ENCODE data around the gene ABCF1. TPM values are rescaled to one million over a fixed set of nuclear protein-coding genes. Genes with fewer than 3 reads are reported as not detected.
"Not testable (repeated sequence)": the region's sequence is repeated elsewhere in the genome, so short reads cannot be mapped to it uniquely, and the experiment has no call there.

ABCF1 gene
- total RNA-seq, result 102 and 112 TPM in 2 replicates

- Mint-ChIP-seq H3K27me3 (ENCODE audit: low read depth) (no peaks in the 10 kb centered on the region), H3K9me3 (no peaks in the 10 kb centered on the region), H3K36me3 (ENCODE audit: low read depth) (peaks cover 32% of the 10 kb centered on the region), H3K27ac (peak within 1 kb of the TSS; percentile 92), H3K4me3 (ENCODE audit: low read depth) (peak within 1 kb of the TSS; percentile 91), H3K4me1 (ENCODE audit: low read depth) (peaks cover 56% of the 10 kb centered on the region)
- peak; percentile 99 for DNase-seq (ENCODE audit: low spot score)
- intact Hi-C loops (cut with micrococcal nuclease), result loop anchor here (1.0 to 10.0 kb wide), 4 partner anchors 15 to 246 kb away; partner anchors contain the start of genes GNL1, MDC1, MRPS18B and PPP1R10
Measured at GRCh38 chr6:30571075-30571761, at the start of gene ABCF1. ABCF1 (plus strand) TSS chr6:30571442; CDS start chr6:30571488, 46 bp downstream.

GRCh38 chr6:30521952-30522351 is 49.3 kb upstream of the ABCF1 start:
- intact Hi-C loops (cut with micrococcal nuclease); DNase-seq (ENCODE audit: low spot score); H3K27me3 Mint-ChIP-seq (ENCODE audit: low read depth): not testable (repeated sequence)
- Mint-ChIP-seq H3K4me1 (ENCODE audit: low read depth) (peaks cover 52% of the 10 kb centered on the region), H3K36me3 (ENCODE audit: low read depth) (peaks cover 58% of the 10 kb centered on the region), H3K4me3 (ENCODE audit: low read depth) (peak overlapping the region; percentile 0), H3K9me3 (peaks cover 37% of the 10 kb centered on the region), H3K27ac (peak overlapping the region; percentile 64)

GRCh38 chr6:30526444-30526843 is 44.8 kb upstream of the ABCF1 start:
- peaks cover 27% of the 10 kb centered on the region for H3K9me3 Mint-ChIP-seq
- not testable (repeated sequence) for H3K4me3 Mint-ChIP-seq (ENCODE audit: low read depth); H3K27ac Mint-ChIP-seq; DNase-seq (ENCODE audit: low spot score); H3K27me3 Mint-ChIP-seq (ENCODE audit: low read depth)
- H3K36me3 Mint-ChIP-seq (ENCODE audit: low read depth), result peaks cover 37% of the 10 kb centered on the region
- intact Hi-C loops (cut with micrococcal nuclease), result loop anchor here (5.0 kb wide), 2 partner anchors 211 to 314 kb away; partner anchors contain the start of gene TRIM26
- peaks cover 66% of the 10 kb centered on the region for H3K4me1 Mint-ChIP-seq (ENCODE audit: low read depth)

- Mint-ChIP-seq H3K27ac (peak overlapping the region; percentile 83), H3K4me1 (ENCODE audit: low read depth) (peaks cover 58% of the 10 kb centered on the region), H3K36me3 (ENCODE audit: low read depth) (peaks cover 17% of the 10 kb centered on the region)
- not testable (repeated sequence) for DNase-seq (ENCODE audit: low spot score); H3K9me3 Mint-ChIP-seq; H3K4me3 Mint-ChIP-seq (ENCODE audit: low read depth); H3K27me3 Mint-ChIP-seq (ENCODE audit: low read depth)
- intact Hi-C loops (cut with micrococcal nuclease), result loop anchor here (1.0 to 5.0 kb wide), 4 partner anchors 13 to 317 kb away; partner anchors contain the start of genes HLA-E and TRIM26
Measured at GRCh38 chr6:30529349-30529875, 41.8 kb upstream of the ABCF1 start.

GRCh38 chr6:30530014-30530413 is 41.2 kb upstream of the ABCF1 start:
- intact Hi-C loops (cut with micrococcal nuclease), result no loop called here
- peaks cover 5% of the 10 kb centered on the region for H3K9me3 Mint-ChIP-seq
- H3K4me1 Mint-ChIP-seq (ENCODE audit: low read depth), result peaks cover 54% of the 10 kb centered on the region
- no peak overlapping the region for H3K4me3 Mint-ChIP-seq (ENCODE audit: low read depth)
- DNase-seq (ENCODE audit: low spot score), result no peak
- H3K27ac Mint-ChIP-seq, result peak overlapping the region; percentile 83
- peaks cover 11% of the 10 kb centered on the region for H3K36me3 Mint-ChIP-seq (ENCODE audit: low read depth)
- no peaks in the 10 kb centered on the region for H3K27me3 Mint-ChIP-seq (ENCODE audit: low read depth)

DNA sequence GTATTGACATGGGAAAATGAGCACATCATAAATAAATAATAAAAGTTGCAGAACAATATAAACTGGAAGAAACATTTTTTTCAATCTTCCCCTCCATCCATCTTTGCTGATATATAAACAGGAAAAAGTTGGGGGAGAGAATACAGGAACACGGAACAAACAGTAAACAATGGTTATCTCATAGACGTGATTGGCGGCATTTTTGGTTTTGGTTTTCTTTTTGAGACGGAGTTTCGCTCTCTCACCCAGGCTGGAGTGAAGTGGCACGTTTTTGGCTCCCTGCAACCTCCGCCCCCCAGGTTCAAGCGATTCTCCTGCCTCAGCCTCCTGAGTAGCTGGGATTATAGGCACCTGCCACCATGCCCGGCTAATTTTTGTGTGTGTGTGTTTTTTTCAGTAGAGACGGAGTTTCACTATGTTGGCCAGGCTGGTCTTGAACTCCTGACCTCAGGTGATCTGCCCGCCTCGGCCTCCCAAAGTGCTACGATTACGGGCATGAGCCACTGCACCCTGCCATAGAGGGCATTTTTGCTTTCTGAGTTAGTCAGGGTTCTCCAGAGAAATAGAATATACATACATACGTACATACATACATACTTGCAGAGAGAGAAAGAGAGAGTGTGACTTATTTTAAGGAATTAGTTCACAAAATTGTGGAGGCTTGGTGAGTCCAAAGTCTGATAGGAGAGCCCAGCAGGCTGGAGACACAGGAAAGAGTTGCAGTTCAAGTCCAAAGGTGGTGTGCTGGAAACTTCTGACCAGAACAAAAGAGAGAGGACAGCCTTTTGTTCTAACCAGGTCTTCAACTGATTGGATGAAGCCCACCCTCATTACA is 37.6 kb upstream of the ABCF1 start:
- Mint-ChIP-seq H3K4me1 (ENCODE audit: low read depth) (peaks cover 35% of the 10 kb centered on the region), H3K27me3 (ENCODE audit: low read depth) (peaks cover 1% of the 10 kb centered on the region), H3K4me3 (ENCODE audit: low read depth) (no peak overlapping the region), H3K27ac (no peak overlapping the region), H3K36me3 (ENCODE audit: low read depth) (no peaks in the 10 kb centered on the region), H3K9me3 (no peaks in the 10 kb centered on the region)
- DNase-seq (ENCODE audit: low spot score), result no peak
- intact Hi-C loops (cut with micrococcal nuclease), result no loop called here

DNA sequence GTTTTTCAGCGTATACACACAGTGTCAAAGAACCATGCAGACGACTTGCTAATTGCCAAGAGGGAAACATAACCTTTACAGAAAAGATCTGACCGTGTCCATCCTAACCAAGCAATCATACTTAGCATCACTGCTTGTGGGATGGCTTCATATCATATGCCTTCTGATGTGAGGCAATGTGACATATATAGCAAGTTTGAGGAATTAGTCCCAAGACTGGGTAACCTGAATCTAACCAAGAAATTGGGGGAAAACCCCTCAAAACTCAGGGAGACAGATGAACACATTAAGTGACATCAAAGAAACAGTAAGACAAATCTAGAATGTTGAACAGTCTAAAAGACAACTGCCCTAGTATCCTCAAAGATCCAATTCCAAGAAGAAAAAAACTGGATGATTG is 33.3 kb upstream of the ABCF1 start:
- Mint-ChIP-seq H3K27ac (no peak overlapping the region), H3K4me1 (ENCODE audit: low read depth) (peaks cover 23% of the 10 kb centered on the region), H3K27me3 (ENCODE audit: low read depth) (peaks cover 1% of the 10 kb centered on the region), H3K9me3 (no peaks in the 10 kb centered on the region), H3K4me3 (ENCODE audit: low read depth) (no peak overlapping the region), H3K36me3 (ENCODE audit: low read depth) (no peaks in the 10 kb centered on the region)
- intact Hi-C loops (cut with micrococcal nuclease), result no loop called here
- DNase-seq (ENCODE audit: low spot score), result no peak

DNA sequence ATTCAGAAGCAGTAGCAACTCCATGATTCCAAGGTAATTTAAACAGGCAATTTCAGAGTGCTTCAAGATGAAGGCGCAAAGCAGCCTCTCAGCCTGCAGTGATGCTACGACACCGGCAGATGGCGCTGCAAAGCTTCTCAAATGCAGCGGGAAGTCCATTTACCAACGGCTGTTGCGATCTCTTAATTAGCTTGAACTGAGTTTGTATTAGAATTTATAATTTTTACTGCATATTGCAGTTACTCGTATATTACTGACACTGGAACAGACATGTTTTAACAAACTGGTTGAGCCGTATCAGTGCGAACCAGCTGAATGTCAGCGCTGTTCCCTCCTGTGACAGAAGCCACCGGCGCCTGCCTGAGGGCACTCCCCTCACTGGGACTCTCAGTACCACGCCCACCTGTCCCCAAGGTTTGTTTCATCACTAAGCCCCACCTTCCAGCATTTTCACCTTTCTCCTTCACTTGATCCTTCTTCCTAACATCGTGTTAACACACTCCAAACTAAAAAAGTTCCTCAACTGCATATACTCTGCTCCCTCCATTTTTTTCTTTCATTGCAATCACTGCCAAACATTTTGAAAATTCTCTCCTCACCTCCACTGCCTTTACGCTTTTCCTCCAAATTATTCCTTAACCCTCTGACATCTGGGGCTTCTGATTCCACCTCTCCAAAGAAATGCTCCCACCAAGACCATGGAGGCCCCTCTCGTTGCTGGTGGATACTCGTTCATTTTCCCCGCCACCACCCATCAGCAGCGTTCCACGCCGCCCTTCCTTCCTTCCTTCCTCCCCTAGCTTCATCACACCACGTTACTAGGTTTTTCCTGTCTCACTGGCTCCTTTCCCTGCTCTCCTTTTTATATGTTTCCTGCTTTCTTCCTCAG is 29.5 kb upstream of the ABCF1 start:
- Mint-ChIP-seq H3K27me3 (ENCODE audit: low read depth) (peaks cover 1% of the 10 kb centered on the region), H3K27ac (peak overlapping the region; percentile 23), H3K36me3 (ENCODE audit: low read depth) (peaks cover 14% of the 10 kb centered on the region), H3K4me1 (ENCODE audit: low read depth) (peaks cover 31% of the 10 kb centered on the region), H3K9me3 (no peaks in the 10 kb centered on the region), H3K4me3 (ENCODE audit: low read depth) (peak overlapping the region; percentile 67)
- intact Hi-C loops (cut with micrococcal nuclease), result loop anchor here (2.0 to 5.0 kb wide), 2 partner anchors 45 to 56 kb away; no protein-coding TSS in a partner anchor
- DNase-seq (ENCODE audit: low spot score), result peak; percentile 71

DNA sequence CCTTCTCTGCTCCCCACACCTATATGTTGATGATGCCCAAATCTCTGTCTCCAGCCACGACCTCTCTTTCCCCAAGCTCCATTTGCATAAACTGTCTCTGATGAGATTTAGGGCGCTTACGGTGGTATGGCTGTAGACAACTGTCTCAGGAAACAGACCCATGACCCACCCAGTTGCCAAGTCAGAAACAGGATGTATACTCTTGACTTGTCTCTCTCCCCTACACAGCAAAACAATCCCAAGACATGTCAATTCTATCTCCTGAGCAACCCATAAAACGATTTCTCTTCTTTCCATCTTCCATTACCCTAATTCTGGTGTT is 28.9 kb upstream of the ABCF1 start:
- Mint-ChIP-seq H3K27me3 (ENCODE audit: low read depth) (peaks cover 1% of the 10 kb centered on the region), H3K9me3 (no peaks in the 10 kb centered on the region), H3K36me3 (ENCODE audit: low read depth) (peaks cover 17% of the 10 kb centered on the region), H3K4me3 (ENCODE audit: low read depth) (peak overlapping the region; percentile 67), H3K27ac (no peak overlapping the region), H3K4me1 (ENCODE audit: low read depth) (peaks cover 31% of the 10 kb centered on the region)
- no peak for DNase-seq (ENCODE audit: low spot score)
- intact Hi-C loops (cut with micrococcal nuclease), result loop anchor here (5.0 kb wide), 1 partner anchor 55 kb away; no protein-coding TSS in a partner anchor

- Mint-ChIP-seq H3K9me3 (no peaks in the 10 kb centered on the region), H3K27me3 (ENCODE audit: low read depth) (peaks cover 1% of the 10 kb centered on the region), H3K4me3 (ENCODE audit: low read depth) (peak overlapping the region; percentile 17), H3K27ac (no peak overlapping the region), H3K36me3 (ENCODE audit: low read depth) (peaks cover 17% of the 10 kb centered on the region), H3K4me1 (ENCODE audit: low read depth) (peaks cover 31% of the 10 kb centered on the region)
- intact Hi-C loops (cut with micrococcal nuclease), result loop anchor here (5.0 kb wide), 1 partner anchor 54 kb away; no protein-coding TSS in a partner anchor
- no peak for DNase-seq (ENCODE audit: low spot score)
Measured at GRCh38 chr6:30542915-30543314, 28.3 kb upstream of the ABCF1 start.

- peaks cover 30% of the 10 kb centered on the region for H3K4me1 Mint-ChIP-seq (ENCODE audit: low read depth)
- no peaks in the 10 kb centered on the region for H3K9me3 Mint-ChIP-seq
- no peak for DNase-seq (ENCODE audit: low spot score)
- intact Hi-C loops (cut with micrococcal nuclease), result loop anchor here (1.0 to 5.0 kb wide), 2 partner anchors 53 to 61 kb away; no protein-coding TSS in a partner anchor
- no peaks in the 10 kb centered on the region for H3K27me3 Mint-ChIP-seq (ENCODE audit: low read depth)
- no peak overlapping the region for H3K27ac Mint-ChIP-seq
- H3K4me3 Mint-ChIP-seq (ENCODE audit: low read depth), result no peak overlapping the region
- peaks cover 25% of the 10 kb centered on the region for H3K36me3 Mint-ChIP-seq (ENCODE audit: low read depth)
Measured at GRCh38 chr6:30543821-30544220, 27.4 kb upstream of the ABCF1 start.

Measured in activated T-helper 2 cell treated with anti-CD3 and anti-CD28 coated beads, Interferon-gamma antibody, Interleukin-2, Interleukin-4, amounts not matched to agents 10 μg/mL and 5 μg/mL and 100 μg/mL, durations not matched to agents 14 hours and 24 hours and 36 hours (primary cell).